ENCODE data around the gene SUPT4H1.

The SUPT4H1 gene

GRCh38 chr17:58338841-58339754, 12.9 kb downstream of the SUPT4H1 start:
- no peak for DNase-seq

GRCh38 chr17:58338454-58338840, 13.6 kb downstream of the SUPT4H1 start:
- no peak for DNase-seq

DNA sequence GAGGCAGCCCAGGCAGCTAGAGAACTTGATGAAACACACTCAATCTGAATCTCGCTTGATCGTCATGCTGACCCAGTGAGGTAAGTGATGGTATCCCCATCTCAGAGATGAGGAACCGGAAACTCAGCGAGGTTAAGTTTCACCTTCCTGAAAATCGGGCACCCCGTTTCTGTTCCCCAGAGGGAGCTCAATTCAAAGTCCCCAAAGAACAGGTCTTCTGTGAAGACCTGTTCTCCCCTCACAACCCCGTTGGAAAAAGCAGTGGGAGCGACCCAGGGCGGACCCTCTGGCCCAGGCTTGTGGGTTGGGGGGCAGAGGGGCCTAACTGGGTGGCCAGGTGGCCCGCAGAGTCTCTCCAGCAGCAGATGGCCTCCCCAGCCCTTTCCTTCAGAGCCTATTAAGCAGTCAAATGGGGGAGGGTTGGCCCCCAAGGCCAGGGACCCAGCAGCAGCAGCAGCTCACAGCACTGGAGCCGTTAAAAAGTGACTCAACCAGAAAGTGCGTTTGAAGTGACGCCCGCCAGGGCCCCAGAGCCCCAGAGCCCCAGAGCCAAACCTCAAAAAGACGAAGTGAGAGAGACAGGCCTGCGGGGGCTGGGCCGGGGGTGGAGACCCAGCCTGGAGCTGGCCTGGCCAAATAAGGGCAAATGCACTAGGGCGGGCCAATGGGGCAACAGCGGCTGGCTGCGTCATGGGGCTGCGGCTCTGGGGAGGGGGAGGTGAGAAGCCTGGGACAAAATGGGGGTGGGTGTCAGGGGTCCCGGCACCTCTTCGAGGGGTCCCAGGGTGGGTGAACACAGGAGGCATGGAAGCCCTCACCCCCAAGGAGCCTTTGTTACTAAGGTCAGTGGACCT, 14.2 kb downstream of the SUPT4H1 start:
- DNase-seq = no peak

DNA sequence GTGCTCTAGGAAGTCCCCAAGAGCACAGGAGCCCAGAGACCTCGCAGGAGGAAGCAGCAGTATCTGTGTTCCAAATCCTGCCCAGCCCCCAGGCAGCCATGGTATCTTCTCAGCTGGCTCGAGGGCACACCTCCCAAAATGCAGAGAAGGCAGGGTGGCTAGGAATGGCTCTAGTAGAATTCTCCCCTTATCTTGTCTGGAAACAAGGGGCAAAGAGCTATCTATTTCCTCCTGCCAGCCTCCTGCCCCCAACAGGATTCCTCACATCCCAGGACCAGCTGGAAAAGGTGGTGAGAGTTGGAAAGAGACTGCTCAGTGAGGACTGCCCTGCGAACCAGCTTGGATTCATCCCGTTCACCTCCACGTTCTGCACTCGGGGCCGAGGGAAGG, 14.8 kb downstream of the SUPT4H1 start:
- no peak for DNase-seq

GRCh38 chr17:58336456-58337209, 15.4 kb downstream of the SUPT4H1 start:
- DNase-seq = no peak

DNA sequence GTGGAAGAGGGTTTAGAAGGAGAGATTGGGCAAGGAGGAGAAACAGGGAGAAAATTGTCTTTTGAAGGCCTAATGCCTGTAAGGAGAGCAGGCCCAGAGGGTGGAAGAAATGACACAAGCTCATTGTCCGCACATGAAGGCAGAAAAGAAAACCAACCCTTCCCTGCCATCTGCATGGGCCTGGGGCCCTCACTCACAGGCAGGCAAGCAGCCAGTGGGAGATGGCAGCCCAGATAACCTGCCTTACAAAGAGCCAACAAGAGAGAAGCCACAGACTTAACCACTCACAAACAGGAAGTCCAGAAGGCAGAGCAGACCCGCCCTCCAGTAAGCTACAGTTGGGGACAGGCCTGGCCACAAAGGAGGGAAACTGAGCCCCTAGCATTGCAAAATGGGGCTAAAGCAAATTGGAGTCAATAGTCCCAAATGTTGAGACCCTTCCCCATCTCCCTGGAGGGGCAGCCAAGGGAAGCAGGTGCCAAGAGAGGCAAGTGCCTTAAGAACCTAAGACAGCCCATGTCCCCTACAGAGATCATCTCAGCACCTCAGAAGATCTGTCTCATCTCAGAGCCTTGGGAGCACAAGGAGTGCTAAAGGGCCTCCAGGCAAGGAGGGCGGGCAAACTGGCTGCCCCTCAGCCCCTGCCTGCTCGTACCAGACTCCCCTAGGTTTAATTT, 16.1 kb downstream of the SUPT4H1 start:
- DNase-seq = no peak

- no peak for DNase-seq
Measured at GRCh38 chr17:58335061-58335731, 16.8 kb downstream of the SUPT4H1 start.

- DNase-seq = no peak
Measured at GRCh38 chr17:58334661-58335060, 17.3 kb downstream of the SUPT4H1 start.

DNA sequence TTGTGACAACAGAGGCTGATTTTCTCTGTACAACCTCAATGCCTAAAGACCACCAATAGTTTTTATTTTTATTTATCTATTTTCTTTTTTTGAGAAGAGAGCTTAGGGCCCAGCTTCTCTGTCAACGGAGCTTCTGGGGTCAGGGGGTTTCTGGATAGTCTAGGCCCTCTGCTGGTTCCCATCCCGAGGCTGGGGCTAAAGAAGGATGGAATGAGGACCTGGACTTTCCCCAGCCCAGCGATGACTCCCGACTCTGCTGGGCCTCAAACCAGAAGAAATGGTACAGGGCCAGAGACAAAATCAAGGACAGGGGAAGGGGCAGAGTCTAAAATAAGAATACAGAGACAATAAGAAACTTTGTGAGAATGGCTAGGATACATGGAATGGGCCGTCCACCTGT, 17.7 kb downstream of the SUPT4H1 start:
- no peak for DNase-seq

GRCh38 chr17:58333736-58334207, 18.2 kb downstream of the SUPT4H1 start:
- DNase-seq = no peak

DNA sequence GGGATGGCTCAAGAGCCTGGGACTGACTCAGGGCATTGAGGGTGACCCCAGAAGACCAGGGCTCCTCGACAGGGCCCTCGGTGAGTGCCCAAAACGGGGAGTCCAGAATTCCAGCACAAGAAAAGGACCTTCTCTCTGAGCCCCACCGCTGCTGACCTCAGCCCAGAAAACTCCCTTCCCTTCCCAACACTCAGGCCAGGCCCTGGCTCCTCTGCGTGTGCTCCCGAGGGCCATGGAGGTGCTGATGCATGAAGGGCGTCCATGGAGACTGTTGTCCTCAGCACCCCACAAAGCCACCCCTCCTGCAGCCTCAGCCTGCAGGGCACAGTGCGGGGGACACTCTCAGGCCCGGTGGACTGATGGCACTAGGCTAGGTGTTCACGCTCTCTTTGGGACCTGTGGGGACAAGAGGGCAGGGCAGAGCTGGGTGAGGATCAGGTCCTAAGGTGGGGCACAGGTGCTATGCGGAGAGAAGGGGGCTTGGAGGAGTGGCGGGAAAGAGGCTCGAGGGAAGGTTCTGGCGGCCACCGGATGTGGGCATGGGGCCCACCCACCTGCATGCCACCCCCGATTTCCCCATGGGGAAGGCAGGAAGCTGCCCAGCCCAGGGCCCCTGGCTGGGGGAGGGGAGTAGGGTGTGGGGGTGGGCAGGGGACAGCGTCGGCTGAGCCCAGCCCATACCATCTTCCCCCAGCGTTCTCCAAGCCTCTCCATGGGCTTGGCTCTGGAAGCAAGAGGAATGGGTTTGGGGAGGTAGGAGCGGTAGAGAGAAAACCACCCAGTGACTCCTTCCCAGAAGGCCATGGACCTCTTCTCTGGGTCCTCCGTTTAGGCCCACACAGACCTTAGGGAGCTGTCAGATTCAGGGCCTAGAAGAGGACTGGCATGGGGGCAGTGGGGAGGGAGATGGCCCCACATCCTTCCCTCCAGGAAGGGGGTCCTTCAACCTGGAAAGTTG, 18.9 kb downstream of the SUPT4H1 start:
- no peak for DNase-seq

- no peak for DNase-seq
Measured at GRCh38 chr17:58331815-58332777, 19.9 kb downstream of the SUPT4H1 start.

DNA sequence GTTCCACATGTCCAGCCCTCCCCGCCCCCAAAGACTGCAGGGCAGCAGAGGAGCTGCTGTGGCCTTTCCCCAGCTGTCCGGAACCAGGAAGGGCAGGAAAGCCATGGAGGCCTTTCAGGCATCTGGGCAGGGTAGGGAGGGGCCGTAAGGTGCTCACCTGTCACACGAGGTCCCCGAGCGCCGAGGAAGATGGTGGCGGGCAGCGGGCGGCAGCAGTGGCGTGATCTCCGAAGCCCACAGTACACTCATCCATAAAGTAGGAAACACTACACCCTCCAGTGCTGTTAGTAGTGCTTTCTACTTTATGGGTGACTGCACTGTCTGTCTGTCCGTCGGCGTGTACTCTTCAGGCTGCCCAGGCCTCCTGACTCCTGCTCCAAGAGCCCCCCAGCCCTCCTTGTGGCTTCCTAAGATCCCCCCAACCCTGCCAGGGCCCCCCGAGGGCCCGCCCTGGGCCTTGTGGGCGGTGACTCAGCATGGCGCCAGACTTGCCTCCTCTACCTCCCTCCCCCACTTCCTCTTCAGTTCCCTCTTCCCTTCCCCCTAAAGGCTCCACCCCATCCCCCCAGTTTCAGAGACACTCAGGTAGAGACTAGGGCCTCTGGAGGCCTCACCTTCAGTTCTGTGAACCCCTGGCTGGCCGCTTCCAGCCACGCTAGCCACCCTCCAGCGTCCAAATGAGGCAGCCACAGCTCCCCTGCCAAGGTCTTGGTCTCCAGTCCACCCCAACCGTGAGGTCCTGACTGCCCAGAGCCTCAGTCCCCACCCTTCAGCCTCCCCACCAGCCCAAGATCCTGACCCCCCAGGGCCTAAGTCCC, 20.8 kb downstream of the SUPT4H1 start:
- DNase-seq = no peak

- no peak for DNase-seq
Measured at GRCh38 chr17:58330538-58330996, 21.4 kb downstream of the SUPT4H1 start.

- no peak for DNase-seq
Measured at GRCh38 chr17:58329810-58330537, 22.0 kb downstream of the SUPT4H1 start.

DNA sequence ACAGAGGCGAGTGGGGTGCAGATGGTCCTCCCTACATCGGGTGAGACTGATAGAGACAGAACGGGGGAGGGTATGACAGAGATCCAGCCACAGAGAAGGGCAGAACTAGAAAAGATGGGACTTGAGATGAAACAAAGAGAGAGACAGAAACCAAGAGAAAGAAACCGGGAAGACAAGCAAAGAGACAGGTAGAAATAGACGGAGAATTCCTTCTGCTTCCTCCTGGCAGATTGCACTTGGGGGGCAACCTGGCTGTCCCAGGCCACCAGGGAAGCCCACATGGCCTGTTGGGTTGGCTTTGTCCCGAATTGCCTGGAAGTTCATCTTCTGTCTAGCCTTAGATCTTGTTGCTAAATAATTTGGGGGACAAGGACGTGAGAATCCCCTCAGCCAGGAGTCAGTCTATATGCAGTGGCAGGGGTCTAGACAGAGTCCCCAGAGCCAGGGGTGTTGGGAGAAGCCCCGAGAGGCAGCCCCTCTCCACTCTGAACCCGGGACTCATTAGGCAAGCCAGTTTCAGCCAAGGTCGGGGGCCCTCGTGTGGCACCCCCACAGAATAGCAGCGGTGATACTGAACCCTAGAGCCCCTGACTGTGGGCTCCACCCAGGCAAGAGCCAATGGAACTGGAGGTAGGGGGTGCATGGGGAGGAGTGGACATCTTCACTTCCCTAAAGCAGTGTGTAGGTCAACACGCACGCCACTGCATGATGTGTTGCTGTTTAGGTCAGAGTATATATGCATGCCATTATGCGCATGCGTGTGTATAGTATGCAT, 22.8 kb downstream of the SUPT4H1 start:
- DNase-seq = no peak

Measured in NCI-H1048 (cell line).